K562 (cell line): Measurements from ENCODE around the gene SNRPB. TPM values are rescaled to one million over a fixed set of nuclear protein-coding genes. Genes with fewer than 3 reads are reported as not detected.

Source experiments
- ATAC-seq: fragments of 200-7000 bp; cut with Tn5 transposase; 3 replicates; pipeline ENCODE4 v1.9.1; 2020; ENCODE audit warnings: moderate library complexity
- BruUV-seq: library from RNA; stranded (reverse); fragments of 400-500 nt; replicated peaks from 2 replicates; lab custom pipeline; 2021; lab: Mats Ljungman, UMichigan
- CTCF ChIA-PET: fragments of 300-600 bp; formaldehyde crosslinking; extraction: SDS; loops from one replicate; lab custom pipeline; 2021; ENCODE audit warnings: low intra/inter-chr PET ratio; lab: Yijun Ruan, JAX
- POLR2A ChIA-PET: fragments of 300-600, 350-650 bp; sonication (Branson Sonifier 250); formaldehyde crosslinking; extraction: SDS; loops from one replicate; lab custom pipeline; 2021; ENCODE audit warnings: antibody characterized with exemption, inconsistent platforms; lab: Yijun Ruan, JAX
- DNase-seq, 4 experiments: peaks; one replicate each; pipeline versions ENCODE4 v3.0.0 to v3.0.0-alpha.2; 2011 to 2018; ENCODE audit warnings: low spot score in 3 of 4, mixed read lengths in 3 of 4; ENCODE audit errors: extremely low read depth in 1 of 4
- FAIRE-seq: peaks from 2 replicates; lab custom pipeline; 2011; peaks lifted over from hg19 to GRCh38; lab: Jason Lieb, UNC
- H2AFZ ChIP-seq: 2 replicates; pipeline ENCODE4 v1.6.0; 2011; ENCODE audit warnings: low read depth, low read length, control low read depth, inconsistent platforms
- H3K27ac ChIP-seq: fragments of 200-600 bp; 3 replicates; pipeline ENCODE4 v1.8.0; 2011; ENCODE audit warnings: low read depth, mild to moderate bottlenecking, control low read depth, inconsistent platforms, low read length, moderate library complexity, mixed read lengths; ENCODE audit errors: extremely low read depth
- H3K27me3 ChIP-seq, 2 experiments: fragments of 300-600 bp in 1 of 2; 2 replicates in 1 of 2; 3 replicates in 1 of 2; pipeline versions ENCODE4 v1.6.0 to v1.8.0; 2011; ENCODE audit warnings: inconsistent platforms in 2 of 2, low read length in 2 of 2, mild to moderate bottlenecking in 1 of 2, mixed read lengths in 1 of 2, moderate library complexity in 1 of 2; ENCODE audit not compliant: control insufficient read depth in 2 of 2, insufficient read depth in 2 of 2
- H3K36me3 ChIP-seq: fragments of 300-600 bp; 3 replicates; pipeline ENCODE4 v1.8.0; 2011; ENCODE audit warnings: mild to moderate bottlenecking, low read length, inconsistent platforms; ENCODE audit not compliant: control insufficient read depth, insufficient read depth
- H3K4me1 ChIP-seq, 2 experiments: fragments of 200-600 bp in 1 of 2; replicated peaks in 1 of 2; 2 replicates in 1 of 2; 3 replicates in 1 of 2; pipeline versions ENCODE4 v1.5.1 to v1.8.0; 2011; ENCODE audit warnings: inconsistent platforms in 2 of 2, low read length in 2 of 2, mild to moderate bottlenecking in 1 of 2, mixed read lengths in 1 of 2, moderate library complexity in 1 of 2; ENCODE audit not compliant: control insufficient read depth in 2 of 2, insufficient read depth in 2 of 2
- H3K4me2 ChIP-seq: 2 replicates; pipeline ENCODE4 v1.6.1; 2011; ENCODE audit warnings: low read length, control low read depth, inconsistent platforms, mixed read lengths; ENCODE audit not compliant: insufficient read depth
- H3K4me3 ChIP-seq: fragments of 200-600 bp; sonication (generic), shearing (Covaris generic); 2 replicates; pipeline ENCODE4 v1.5.1; 2016; ENCODE audit warnings: control low read depth, inconsistent platforms
- H3K79me2 ChIP-seq: fragments of 200-600 bp; 3 replicates; pipeline ENCODE4 v1.8.0; 2011; ENCODE audit warnings: low read length, inconsistent platforms; ENCODE audit not compliant: control insufficient read depth, insufficient read depth
- H3K9ac ChIP-seq, 2 experiments: 2 replicates each; pipeline versions ENCODE4 v1.6.0 to v1.6.1; 2011; ENCODE audit warnings: low read depth in 2 of 2, low read length in 2 of 2, control low read depth in 1 of 2, inconsistent platforms in 1 of 2, mild to moderate bottlenecking in 1 of 2, mixed read lengths in 1 of 2; ENCODE audit not compliant: insufficient read depth in 1 of 2
- H3K9me1 ChIP-seq: one replicate; pipeline ENCODE4 v1.6.0; 2011; ENCODE audit warnings: inconsistent platforms, mild to moderate bottlenecking, low read length, moderate library complexity; ENCODE audit not compliant: control insufficient read depth, insufficient read depth
- H3K9me3 ChIP-seq: replicated peaks from 2 replicates; pipeline ENCODE4 v1.5.1; 2011; ENCODE audit warnings: low read depth, low read length, inconsistent platforms; ENCODE audit not compliant: control insufficient read depth, insufficient read depth
- H4K20me1 ChIP-seq: replicated peaks from 2 replicates; pipeline ENCODE4 v1.6.1; 2011; ENCODE audit warnings: low read length, inconsistent platforms, mixed read lengths; ENCODE audit not compliant: control insufficient read depth, insufficient read depth
- AFF4 ChIP-seq: sonication (generic); formaldehyde crosslinking; IDR thresholded peaks from 2 replicates; pipeline ENCODE4 v1.8.0; 2023; ENCODE audit warnings: mild to moderate bottlenecking, missing genetic modification reagents
- BMI1 ChIP-seq: fragments of 150-350 bp; IDR thresholded peaks from 2 replicates; pipeline ENCODE4 v1.6.1; 2014; ENCODE audit warnings: low read length
- C11orf30 ChIP-seq: fragments of 450-650 bp; IDR thresholded peaks from 2 replicates; pipeline ENCODE4 v1.6.1; 2016; ENCODE audit warnings: low read depth, mild to moderate bottlenecking
- FOXK1 ChIP-seq: sonication (generic); formaldehyde crosslinking; IDR thresholded peaks from 2 replicates; pipeline ENCODE4 v1.8.0; 2022; ENCODE audit warnings: missing genetic modification reagents, mild to moderate bottlenecking, borderline replicate concordance
- HDAC6 ChIP-seq: IDR thresholded peaks from 2 replicates; pipeline ENCODE4 v1.6.1; 2012; ENCODE audit warnings: low read depth, mild to moderate bottlenecking, control low read depth, inconsistent platforms, low read length, moderate library complexity
- MAFF ChIP-seq: IDR thresholded peaks from 2 replicates; pipeline ENCODE4 v1.6.1; 2012; ENCODE audit warnings: low read length, improper control_type of control experiment
- MAFG ChIP-seq: fragments of 450-650 bp; conservative IDR thresholded peaks from 2 replicates; pipeline ENCODE4 v1.6.1; 2016; ENCODE audit warnings: missing genetic modification characterization, missing compliant biosample characterization
- MAFK ChIP-seq: IDR thresholded peaks from 2 replicates; pipeline ENCODE4 v1.6.1; 2011; ENCODE audit warnings: low read length, improper control_type of control experiment
- NFATC3 ChIP-seq: fragments of 450-650 bp; IDR thresholded peaks from 2 replicates; pipeline ENCODE4 v1.6.1; 2017; ENCODE audit warnings: mild to moderate bottlenecking
- NFE2 ChIP-seq: IDR thresholded peaks from 2 replicates; pipeline ENCODE4 v1.6.1; 2014; ENCODE audit warnings: antibody characterized with exemption, low read depth
- NFE2L1 ChIP-seq: fragments of 450-650 bp; IDR thresholded peaks from 2 replicates; pipeline ENCODE4 v1.6.1; 2016; ENCODE audit warnings: missing genetic modification characterization, low read depth, mild to moderate bottlenecking, missing compliant biosample characterization, moderate library complexity, borderline replicate concordance
- PRMT5 ChIP-seq: sonication (generic); formaldehyde crosslinking; IDR thresholded peaks from 2 replicates; pipeline ENCODE4 v1.5.0; 2020; ENCODE audit warnings: missing genetic modification reagents
- ZNF316 ChIP-seq: fragments of 450-650 bp; IDR thresholded peaks from 2 replicates; pipeline ENCODE4 v1.6.1; 2016
- ZNF512 ChIP-seq: IDR thresholded peaks from 2 replicates; pipeline ENCODE4 v1.6.1; 2016; ENCODE audit warnings: missing genetic modification characterization, missing compliant biosample characterization
- ZNF592 ChIP-seq: fragments of 450-650 bp; IDR thresholded peaks from 2 replicates; pipeline ENCODE4 v1.6.1; 2017; ENCODE audit warnings: antibody characterized with exemption, mild to moderate bottlenecking
- WGBS: fragments of 100-300 bp; shearing (Covaris generic); methylation state at CpG from one replicate; pipeline ENCODE4 v1.1.6; 2016; ENCODE audit warnings: low coverage, mixed read lengths; ENCODE audit not compliant: insufficient coverage; ENCODE audit errors: missing lambda C conversion rate; 5-methylcytosine and 5-hydroxymethylcytosine counted together
- in situ Hi-C: fragments of 300-500 bp; cut with MboI; formaldehyde crosslinking; loops from 4 replicates; pipeline ENCODE4 v1.15.0; 2018; ENCODE audit warnings: inconsistent platforms, mixed read lengths
- intact Hi-C: fragments of 100-400 bp; cut with micrococcal nuclease; formaldehyde crosslinking; loops from 2 replicates; pipeline ENCODE4 v1.14.2; 2022
- polyA plus RNA-seq, 8 experiments: library from polyadenylated mRNA; depleted of rRNA in 4 of 8; stranded (reverse) in 5 of 8; unstranded in 3 of 8; fragments of >200 nt; fragmentation: Nextera tagmentation in 2 of 8; fragmentation: Illumina TruSeq in 1 of 8; extraction: Ambion mirVana in 2 of 8; extraction: Trizol in 1 of 8; gene quantifications; 2 replicates each; pipeline versions ENCODE4 v1.2.1 to v1.2.3, GENCODE V29; 2011 to 2014; ENCODE audit warnings: inconsistent platforms in 1 of 8, missing spikeins in 1 of 8
- total RNA-seq, 7 experiments: library from RNA; depleted of rRNA in 6 of 7; stranded (reverse); fragments of >200 nt in 6 of 7; fragmentation: Illumina TruSeq in 2 of 7; extraction: Trizol in 2 of 7; gene quantifications; 2 replicates each; pipeline versions ENCODE4 v1.2.1 to v1.2.3, GENCODE V29; 2011 to 2021; ENCODE audit warnings: low replicate concordance in 1 of 7

Gene SNRPB
- total and polyA plus RNA-seq, 9 of the 15 experiments (the other 6 are each of a cell fraction or from before 2014, with no cell fraction given): 13.1 to 615 (median 266) TPM

- in situ Hi-C loops (no loop called here), intact Hi-C loops (no loop called here)
- ChIA-PET CTCF (no interaction called here), POLR2A (no interaction called here)
- Histone ChIP-seq H3K4me3 (no peak overlapping the region), H2AFZ (no peak overlapping the region), H3K36me3 (no peaks in the 10 kb centered on the region), H3K27me3 (no peaks in the 10 kb centered on the region), H3K9ac (no peak overlapping the region), H3K4me2 (no peak overlapping the region), H4K20me1 (no peaks in the 10 kb centered on the region), H3K27ac (no peak overlapping the region), H3K4me1 (peaks cover 0 to 12% of the 10 kb centered on the region in 2 experiments; a peak in 3 of 5 replicates), H3K79me2 (no peaks in the 10 kb centered on the region), H3K9me3 (no peaks in the 10 kb centered on the region), H3K9me1 (no peaks in the 10 kb centered on the region)
- TF ChIP-seq MAFK: peak; percentile 55; the same call in 1 of the 2 replicates
- peak; percentile 62 for TF ChIP-seq MAFF
- no peak for TF ChIP-seq PRMT5 (CRISPR knock-in tag)
- no peak for TF ChIP-seq AFF4
- TF ChIP-seq HDAC6: no peak
- TF ChIP-seq BMI1: no peak
- peak; percentile 66 for TF ChIP-seq MAFG (tag)
- TF ChIP-seq ZNF316: peak; percentile 78
- TF ChIP-seq NFE2L1 (tag): peak; percentile 53; the same call in 1 of the 2 replicates
- TF ChIP-seq ZNF512 (tag): peak; percentile 1; the same call in 1 of the 2 replicates
- no peak for TF ChIP-seq FOXK1
- TF ChIP-seq ZNF592: no peak
- peak; percentile 46; the same call in 1 of the 2 replicates for TF ChIP-seq NFE2
- peak; percentile 60 for TF ChIP-seq C11orf30
- TF ChIP-seq NFATC3: no peak
- no peak for ATAC-seq
- 60% methylated on average over 1 of the region's 1 CpG for WGBS
- BruUV-seq: no TSS peak
- no peak for DNase-seq
- FAIRE-seq: no peak
Observed at GRCh38 chr20:2515203-2515602, 44.6 kb upstream of the SNRPB start.
